CD4-positive, alpha-beta T cell (primary cell): ENCODE measurements around the gene PDZD4. TPM values are rescaled to one million over a fixed set of nuclear protein-coding genes. Genes with fewer than 3 reads are reported as not detected.

Source experiments
- ATAC-seq: fragments of 200-7000 bp; cut with Tn5 transposase; one replicate; pipeline ENCODE4 v1.10.0; 2022; ENCODE audit warnings: mild to moderate bottlenecking; ENCODE audit not compliant: poor library complexity
- CTCF ChIA-PET: fragments of 350-600 bp; sonication (Branson Sonifier 250); formaldehyde crosslinking; loops from one replicate; lab custom pipeline; 2021; ENCODE audit warnings: antibody characterized with exemption, inconsistent platforms; lab: Charles Lee
- POLR2A ChIA-PET: fragments of 350-600 bp; sonication (Branson Sonifier 250); formaldehyde crosslinking; loops from one replicate; lab custom pipeline; 2021; ENCODE audit warnings: antibody characterized with exemption, inconsistent platforms; lab: Charles Lee
- DNase-seq, 14 experiments: peaks; one replicate each; pipeline ENCODE4 v3.0.0-alpha.2; 2013 to 2020; ENCODE audit warnings: mixed read lengths in 2 of 14
- H3K27ac ChIP-seq, 2 donors: one replicate each; pipeline versions ENCODE4 v1.5.1 to v1.7.0; 2013; ENCODE audit warnings: low read length in 2 of 2, low read depth in 1 of 2, mild to moderate bottlenecking in 1 of 2
- H3K27me3 ChIP-seq, 2 experiments: 1 replicate in 1 of 2; 2 replicates in 1 of 2; pipeline versions ENCODE4 v1.6.1 to v1.7.0; 2013; ENCODE audit warnings: low read length in 2 of 2, control low read depth in 1 of 2, mild to moderate bottlenecking in 1 of 2, moderate library complexity in 1 of 2; ENCODE audit not compliant: insufficient read depth in 2 of 2, control insufficient read depth in 1 of 2
- H3K36me3 ChIP-seq: one replicate; pipeline ENCODE4 v1.6.1; 2013; ENCODE audit warnings: low read length, control low read depth; ENCODE audit not compliant: insufficient read depth
- H3K4me1 ChIP-seq: one replicate; pipeline ENCODE4 v1.6.1; 2013; ENCODE audit warnings: low read length, control low read depth; ENCODE audit not compliant: insufficient read depth
- H3K4me3 ChIP-seq: one replicate; pipeline ENCODE4 v1.5.1; 2013; ENCODE audit warnings: mild to moderate bottlenecking, low read length, moderate library complexity
- H3K9me3 ChIP-seq, 2 experiments: 1 replicate in 1 of 2; 2 replicates in 1 of 2; pipeline versions ENCODE4 v1.6.1 to v1.7.0; 2013; ENCODE audit warnings: low read length in 2 of 2, mild to moderate bottlenecking in 2 of 2, control low read depth in 1 of 2, moderate library complexity in 1 of 2; ENCODE audit not compliant: control insufficient read depth in 1 of 2, insufficient read depth in 1 of 2
- H3K27ac Mint-ChIP-seq: one replicate; pipeline ENCODE4 v1.8.0; 2020; ENCODE audit warnings: mixed read lengths
- H3K27me3 Mint-ChIP-seq: one replicate; pipeline ENCODE4 v1.8.0; 2021; ENCODE audit warnings: mixed read lengths
- H3K36me3 Mint-ChIP-seq: one replicate; pipeline ENCODE4 v1.8.0; 2021; ENCODE audit warnings: low read depth, mixed read lengths
- H3K4me1 Mint-ChIP-seq: one replicate; pipeline ENCODE4 v1.8.0; 2021; ENCODE audit warnings: low read depth, mixed read lengths
- H3K4me3 Mint-ChIP-seq: one replicate; pipeline ENCODE4 v1.8.0; 2020; ENCODE audit warnings: mild to moderate bottlenecking, mixed read lengths
- H3K9me3 Mint-ChIP-seq: one replicate; pipeline ENCODE4 v1.8.0; 2020; ENCODE audit warnings: mixed read lengths
- intact Hi-C, 2 experiments: fragments of 100-400 bp; cut with DNase I in 1 of 2; cut with micrococcal nuclease in 1 of 2; formaldehyde crosslinking; loops; one replicate each; pipeline versions ENCODE4 v1.15.1 to v1.9.0; 2023 to 2025; cut with DNase I, micrococcal nuclease
- total RNA-seq, 174 experiments: library from RNA in 2 of 174; stranded (reverse) in 2 of 174; gene quantifications; one replicate each; pipeline ENCODE4 v1.2.3 and lab custom pipeline; 2021 to 2026
- TF ChIP-seq, protein P1 (sequence below): fragments of 200-600 bp; IDR thresholded peaks from one replicate; pipeline ENCODE4 v1.8.0; 2022; ENCODE audit warnings: antibody characterized with exemption, mild to moderate bottlenecking

The PDZD4 gene
- total RNA-seq, 2 experiments from 2014 or later: 24.8 to 26.8 TPM

DNA sequence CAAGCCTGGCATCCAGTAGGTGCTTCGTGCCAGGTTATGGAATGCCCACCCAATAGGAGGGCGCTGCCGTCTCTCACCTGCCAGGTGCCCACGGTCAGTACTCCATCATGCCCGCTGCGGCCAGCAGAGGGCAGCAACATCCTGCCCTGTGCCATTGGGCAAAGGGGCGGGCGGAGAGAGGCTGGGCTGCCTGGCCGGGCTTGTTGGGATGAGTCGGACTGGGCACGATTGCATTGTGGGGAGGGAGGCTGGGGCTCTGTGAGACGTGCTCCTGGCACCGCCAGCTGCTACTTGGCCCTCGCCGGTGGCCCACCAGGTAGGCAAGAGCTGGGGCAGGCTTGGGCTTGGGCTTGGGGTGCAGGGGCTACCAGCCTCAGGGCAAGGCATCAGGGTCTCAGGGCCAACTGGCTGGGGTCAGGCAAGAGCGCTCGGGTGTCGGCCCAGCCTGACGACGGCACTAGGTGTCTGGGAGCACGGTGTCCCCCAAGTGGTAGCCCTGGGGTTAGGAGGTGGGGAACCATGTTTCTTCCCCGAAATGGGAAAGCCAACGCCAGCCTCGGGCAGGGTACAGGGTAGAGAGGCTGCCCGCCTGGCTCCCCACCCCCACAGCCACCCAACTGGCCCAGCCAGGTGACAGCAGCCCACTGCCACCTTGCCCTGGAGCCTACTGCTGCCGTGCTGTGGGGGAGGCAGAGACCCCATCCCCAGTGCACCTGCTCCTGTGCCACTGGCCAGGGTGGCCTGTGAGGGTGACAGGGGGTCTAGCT, 66.2 kb downstream of the PDZD4 start, which contains the start of gene PLXNB3:
Gene PLXNB3, plus strand, starts transcription at position 261 of the 767 bp plus-strand sequence. CDS start 1,287 bp downstream, outside the sequence.
- Mint-ChIP-seq H3K27ac (no peak within 1 kb of the TSS), H3K27me3 (no peaks in the 10 kb centered on the region), H3K9me3 (no peaks in the 10 kb centered on the region), H3K4me1 (peaks cover 4% of the 10 kb centered on the region), H3K36me3 (no peaks in the 10 kb centered on the region), H3K4me3 (no peak within 1 kb of the TSS)
- POLR2A ChIA-PET: no interaction called here
- Histone ChIP-seq H3K27ac (no peak within 1 kb of the TSS), H3K4me3 (no peak within 1 kb of the TSS), H3K4me1 (peaks cover 9% of the 10 kb centered on the region), H3K27me3 (no peaks in the 10 kb centered on the region), H3K36me3 (no peaks in the 10 kb centered on the region), H3K9me3 (no peaks in the 10 kb centered on the region)
- CTCF ChIA-PET: interaction anchor here (0.7 to 1.4 kb wide), 5 partner anchors 13 to 183 kb away, joined by 3 to 4 read pairs (median 3); partner anchors contain the start of gene RENBP
- TF ChIP-seq, protein P1, sequence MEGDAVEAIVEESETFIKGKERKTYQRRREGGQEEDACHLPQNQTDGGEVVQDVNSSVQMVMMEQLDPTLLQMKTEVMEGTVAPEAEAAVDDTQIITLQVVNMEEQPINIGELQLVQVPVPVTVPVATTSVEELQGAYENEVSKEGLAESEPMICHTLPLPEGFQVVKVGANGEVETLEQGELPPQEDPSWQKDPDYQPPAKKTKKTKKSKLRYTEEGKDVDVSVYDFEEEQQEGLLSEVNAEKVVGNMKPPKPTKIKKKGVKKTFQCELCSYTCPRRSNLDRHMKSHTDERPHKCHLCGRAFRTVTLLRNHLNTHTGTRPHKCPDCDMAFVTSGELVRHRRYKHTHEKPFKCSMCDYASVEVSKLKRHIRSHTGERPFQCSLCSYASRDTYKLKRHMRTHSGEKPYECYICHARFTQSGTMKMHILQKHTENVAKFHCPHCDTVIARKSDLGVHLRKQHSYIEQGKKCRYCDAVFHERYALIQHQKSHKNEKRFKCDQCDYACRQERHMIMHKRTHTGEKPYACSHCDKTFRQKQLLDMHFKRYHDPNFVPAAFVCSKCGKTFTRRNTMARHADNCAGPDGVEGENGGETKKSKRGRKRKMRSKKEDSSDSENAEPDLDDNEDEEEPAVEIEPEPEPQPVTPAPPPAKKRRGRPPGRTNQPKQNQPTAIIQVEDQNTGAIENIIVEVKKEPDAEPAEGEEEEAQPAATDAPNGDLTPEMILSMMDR: peak; percentile 65
- ATAC-seq (peak; percentile 91), DNase-seq (peak; percentile 57 to 87 (median 71))
- intact Hi-C loops: loop anchor here (1.0 to 10.0 kb wide), 3 partner anchors 121 to 189 kb away; partner anchors contain the start of gene L1CAM (in 1 of the 2)

DNA sequence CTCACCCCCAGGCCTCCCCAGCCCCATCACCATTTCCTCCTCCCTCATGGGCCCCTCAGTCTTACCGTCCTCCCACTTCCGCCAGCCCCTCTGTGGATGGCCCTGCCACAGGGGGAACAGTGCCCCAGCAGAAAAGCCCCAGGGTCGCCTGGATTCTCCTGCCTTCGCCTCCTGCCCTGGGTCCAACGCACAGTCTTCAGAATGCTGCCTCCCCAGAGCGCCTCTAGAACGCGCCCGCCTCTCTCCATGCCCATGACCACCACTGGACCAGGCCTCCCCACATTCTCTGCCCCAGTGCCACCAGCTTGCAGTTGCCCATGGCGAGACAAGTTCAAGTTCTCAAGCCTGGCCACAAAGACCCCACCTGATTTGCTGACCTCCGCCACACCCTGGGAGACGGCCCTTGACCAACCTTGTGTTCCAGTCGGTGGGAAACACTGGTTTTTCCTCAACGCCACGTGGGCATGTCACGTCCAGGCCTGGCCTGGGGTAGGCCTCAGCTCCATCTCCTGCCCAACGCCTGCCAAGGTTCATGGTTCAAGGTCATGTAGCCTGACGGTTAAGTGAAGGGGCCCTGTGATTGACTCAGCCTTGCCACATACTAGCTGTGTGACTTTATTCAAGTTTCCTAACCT, 66.9 kb downstream of the PDZD4 start:
- Histone ChIP-seq H3K27me3 (no peaks in the 10 kb centered on the region), H3K4me3 (no peak overlapping the region), H3K27ac (no peak overlapping the region), H3K9me3 (no peaks in the 10 kb centered on the region), H3K4me1 (peaks cover 9% of the 10 kb centered on the region), H3K36me3 (no peaks in the 10 kb centered on the region)
- H3K27me3 Mint-ChIP-seq: no peaks in the 10 kb centered on the region
- ATAC-seq (no peak), DNase-seq (peak in 2 of 14 experiments; percentile 2 to 6)
- H3K36me3 Mint-ChIP-seq: no peaks in the 10 kb centered on the region
- ChIA-PET POLR2A (no interaction called here), CTCF (interaction anchor here (0.6 to 1.4 kb wide), 5 partner anchors 10 to 184 kb away, joined by 3 to 4 read pairs (median 3); partner anchors contain the start of gene RENBP)
- H3K4me1 Mint-ChIP-seq: peaks cover 4% of the 10 kb centered on the region
- no peak overlapping the region for H3K4me3 Mint-ChIP-seq
- H3K27ac Mint-ChIP-seq: no peak overlapping the region
- intact Hi-C loops: loop anchor here in 1 of 2 experiments (10.0 kb wide), 1 partner anchor 121 kb away; the partner anchor contains the start of gene L1CAM
- no peaks in the 10 kb centered on the region for H3K9me3 Mint-ChIP-seq
- TF ChIP-seq, protein P1: no peak

DNA sequence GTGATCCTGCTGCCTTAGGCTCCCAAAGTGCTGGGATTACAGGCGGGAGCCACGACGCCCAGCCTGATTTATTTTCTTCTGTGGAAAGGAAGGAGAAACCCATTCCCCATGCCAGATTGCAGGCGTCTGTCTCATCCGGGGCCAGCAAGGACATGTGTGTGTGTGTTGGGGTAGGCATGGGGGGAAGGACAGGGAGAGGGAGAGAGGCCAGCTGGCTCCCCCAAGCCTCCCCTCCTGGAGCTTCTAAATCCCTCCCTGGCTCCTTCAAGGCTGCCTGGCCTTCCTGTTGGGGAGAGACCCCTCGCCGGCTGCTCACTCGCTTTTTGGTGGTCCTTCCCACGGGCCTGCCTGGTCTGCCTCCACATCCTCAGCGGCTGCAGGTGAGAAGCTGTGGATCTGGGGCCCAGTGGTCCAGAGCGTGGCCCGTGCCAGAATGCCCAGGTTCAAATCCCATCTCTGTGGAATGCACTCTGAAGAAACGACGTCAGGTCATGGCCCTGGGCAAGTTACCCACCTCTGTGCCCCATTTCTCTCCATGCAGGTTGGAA, 67.6 kb downstream of the PDZD4 start:
- Histone ChIP-seq H3K36me3 (no peaks in the 10 kb centered on the region), H3K9me3 (no peaks in the 10 kb centered on the region), H3K27me3 (no peaks in the 10 kb centered on the region), H3K4me3 (no peak overlapping the region), H3K4me1 (peaks cover 5% of the 10 kb centered on the region), H3K27ac (no peak overlapping the region)
- ChIA-PET CTCF (no interaction called here), POLR2A (no interaction called here)
- H3K4me3 Mint-ChIP-seq: no peak overlapping the region
- TF ChIP-seq, protein P1: no peak
- DNase-seq (peak in 2 of 14 experiments; percentile 2 to 6), ATAC-seq (no peak)
- H3K27ac Mint-ChIP-seq: no peak overlapping the region
- no peaks in the 10 kb centered on the region for H3K27me3 Mint-ChIP-seq
- H3K36me3 Mint-ChIP-seq: no peaks in the 10 kb centered on the region
- no peaks in the 10 kb centered on the region for H3K9me3 Mint-ChIP-seq
- intact Hi-C loops: loop anchor here in 1 of 2 experiments (10.0 kb wide), 1 partner anchor 122 kb away; the partner anchor contains the start of gene L1CAM
- H3K4me1 Mint-ChIP-seq: peaks cover 4% of the 10 kb centered on the region
